ENCODE data around the gene FER. TPM values are rescaled to one million over a fixed set of nuclear protein-coding genes. Genes with fewer than 3 reads are reported as not detected.

The FER gene
- total and polyA plus RNA-seq, 9 of the 15 experiments (the other 6 are each of a cell fraction or from before 2014, with no cell fraction given) = 6.7 to 18.2 (median 8.9) TPM

DNA sequence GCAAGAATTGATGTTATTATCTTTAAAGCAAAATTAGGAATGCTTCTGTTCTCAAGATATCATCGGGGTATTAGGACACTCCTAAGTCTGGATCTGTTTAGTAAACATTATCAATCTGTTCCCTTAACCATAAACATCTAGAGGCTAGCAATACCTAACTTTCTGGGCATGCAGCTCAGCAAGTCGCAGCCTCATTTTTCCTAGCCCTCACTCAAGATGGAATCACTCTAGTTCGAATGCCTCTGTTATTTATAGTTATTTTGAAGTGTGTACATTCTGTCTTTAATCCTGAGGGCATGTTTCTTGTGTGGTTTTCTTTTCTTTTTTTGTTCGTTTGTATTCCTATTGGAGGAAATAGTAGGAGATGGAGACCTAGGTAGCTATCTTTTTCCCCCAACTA is 66.9 kb downstream of the FER start (continued):
- TF ChIP-seq, protein P1, sequence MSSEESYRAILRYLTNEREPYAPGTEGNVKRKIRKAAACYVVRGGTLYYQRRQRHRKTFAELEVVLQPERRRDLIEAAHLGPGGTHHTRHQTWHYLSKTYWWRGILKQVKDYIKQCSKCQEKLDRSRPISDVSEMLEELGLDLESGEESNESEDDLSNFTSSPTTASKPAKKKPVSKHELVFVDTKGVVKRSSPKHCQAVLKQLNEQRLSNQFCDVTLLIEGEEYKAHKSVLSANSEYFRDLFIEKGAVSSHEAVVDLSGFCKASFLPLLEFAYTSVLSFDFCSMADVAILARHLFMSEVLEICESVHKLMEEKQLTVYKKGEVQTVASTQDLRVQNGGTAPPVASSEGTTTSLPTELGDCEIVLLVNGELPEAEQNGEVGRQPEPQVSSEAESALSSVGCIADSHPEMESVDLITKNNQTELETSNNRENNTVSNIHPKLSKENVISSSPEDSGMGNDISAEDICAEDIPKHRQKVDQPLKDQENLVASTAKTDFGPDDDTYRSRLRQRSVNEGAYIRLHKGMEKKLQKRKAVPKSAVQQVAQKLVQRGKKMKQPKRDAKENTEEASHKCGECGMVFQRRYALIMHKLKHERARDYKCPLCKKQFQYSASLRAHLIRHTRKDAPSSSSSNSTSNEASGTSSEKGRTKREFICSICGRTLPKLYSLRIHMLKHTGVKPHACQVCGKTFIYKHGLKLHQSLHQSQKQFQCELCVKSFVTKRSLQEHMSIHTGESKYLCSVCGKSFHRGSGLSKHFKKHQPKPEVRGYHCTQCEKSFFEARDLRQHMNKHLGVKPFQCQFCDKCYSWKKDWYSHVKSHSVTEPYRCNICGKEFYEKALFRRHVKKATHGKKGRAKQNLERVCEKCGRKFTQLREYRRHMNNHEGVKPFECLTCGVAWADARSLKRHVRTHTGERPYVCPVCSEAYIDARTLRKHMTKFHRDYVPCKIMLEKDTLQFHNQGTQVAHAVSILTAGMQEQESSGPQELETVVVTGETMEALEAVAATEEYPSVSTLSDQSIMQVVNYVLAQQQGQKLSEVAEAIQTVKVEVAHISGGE (CRISPR knock-in tag; IDR thresholded peaks at IDR 0.05) = no peak
- TF ChIP-seq ZSCAN32 (CRISPR knock-in tag; IDR thresholded peaks at IDR 0.05) (no peak), PTRF (tag; IDR thresholded peaks at IDR 0.05) (no peak), CCAR2 (IDR thresholded peaks at IDR 0.05; ENCODE audit: low read depth, low read length) (no peak)

- H3K9me3 ChIP-seq (replicated peaks; ENCODE audit: control insufficient read depth, insufficient read depth, low read depth, low read length) = no peaks in the 10 kb centered on the region
- no peaks in the 10 kb centered on the region for H3K79me2 ChIP-seq (ENCODE audit: control insufficient read depth, insufficient read depth, low read length)
- in situ Hi-C loops (cut with MboI) (no loop called here), intact Hi-C loops (cut with micrococcal nuclease) (no loop called here)
- ATAC-seq (no peak), DNase-seq (ENCODE audit: extremely low read depth in 1 of 4, low spot score in 3 of 4) (peak in 1 of 4 experiments; percentile 5), FAIRE-seq (no peak)
- H3K4me2 ChIP-seq (ENCODE audit: insufficient read depth, low read length) = no peak overlapping the region
- no peaks in the 10 kb centered on the region for H3K36me3 ChIP-seq (ENCODE audit: control insufficient read depth, insufficient read depth, low read length)
- H3K4me1 ChIP-seq (replicated peaks in 1 of 2; ENCODE audit: control insufficient read depth in 2 of 2, insufficient read depth in 2 of 2, low read length in 2 of 2) = no peaks in the 10 kb centered on the region
- 60% methylated on average over 5 of the region's 5 CpGs for WGBS (ENCODE audit: insufficient coverage, low coverage, missing lambda C conversion rate)
- H3K4me3 ChIP-seq = no peak overlapping the region
- no peak overlapping the region for H3K27ac ChIP-seq (ENCODE audit: extremely low read depth, low read depth, low read length)
- CTCF ChIA-PET (ENCODE audit: low intra/inter-chr PET ratio) = no interaction called here
- H3K9ac ChIP-seq (ENCODE audit: insufficient read depth in 1 of 2, low read depth in 2 of 2, low read length in 2 of 2) = no peak overlapping the region
- no TSS peak for BruUV-seq (replicated peaks)
- no peaks in the 10 kb centered on the region for H4K20me1 ChIP-seq (replicated peaks; ENCODE audit: control insufficient read depth, insufficient read depth, low read length)
- POLR2A ChIA-PET = interaction anchor here (1.6 to 1.8 kb wide), 2 partner anchors 10 to 26 kb away, joined by 3 to 4 read pairs; no protein-coding TSS in a partner anchor
- no peaks in the 10 kb centered on the region for H3K27me3 ChIP-seq (ENCODE audit: control insufficient read depth in 2 of 2, insufficient read depth in 2 of 2, low read length in 2 of 2)
- H2AFZ ChIP-seq (ENCODE audit: low read depth, low read length) = no peak overlapping the region
- no peaks in the 10 kb centered on the region for H3K9me1 ChIP-seq (ENCODE audit: control insufficient read depth, insufficient read depth, low read length)
- TF ChIP-seq, protein P2, sequence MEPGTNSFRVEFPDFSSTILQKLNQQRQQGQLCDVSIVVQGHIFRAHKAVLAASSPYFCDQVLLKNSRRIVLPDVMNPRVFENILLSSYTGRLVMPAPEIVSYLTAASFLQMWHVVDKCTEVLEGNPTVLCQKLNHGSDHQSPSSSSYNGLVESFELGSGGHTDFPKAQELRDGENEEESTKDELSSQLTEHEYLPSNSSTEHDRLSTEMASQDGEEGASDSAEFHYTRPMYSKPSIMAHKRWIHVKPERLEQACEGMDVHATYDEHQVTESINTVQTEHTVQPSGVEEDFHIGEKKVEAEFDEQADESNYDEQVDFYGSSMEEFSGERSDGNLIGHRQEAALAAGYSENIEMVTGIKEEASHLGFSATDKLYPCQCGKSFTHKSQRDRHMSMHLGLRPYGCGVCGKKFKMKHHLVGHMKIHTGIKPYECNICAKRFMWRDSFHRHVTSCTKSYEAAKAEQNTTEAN (CRISPR knock-in tag; IDR thresholded peaks at IDR 0.05) = no peak
- TF ChIP-seq, protein P1 (CRISPR knock-in tag; IDR thresholded peaks at IDR 0.05) = no peak
- TF ChIP-seq JUND (IDR thresholded peaks at IDR 0.05; ENCODE audit: borderline replicate concordance, low read depth, low read length) (peak; percentile 58), JUND (tag; IDR thresholded peaks at IDR 0.05; ENCODE audit: borderline replicate concordance, low read depth, low read length) (peak; percentile 57; the same call in 1 of the 3 replicates), ATF3 (IDR thresholded peaks at IDR 0.05) (peak; percentile 30; the same call in 1 of the 2 replicates), ATF3 (CRISPR knock-in tag; conservative IDR thresholded peaks at IDR 0.05) (no peak)
Measured at GRCh38 chr5:108818613-108819272, 71.0 kb downstream of the FER start.
